Measurements from ENCODE around the gene CNTN5.

GRCh38 chr11:99277281-99277680 lies 256.5 kb downstream of the CNTN5 start:
- no peak for TF ChIP-seq POLR2A (IDR thresholded peaks at IDR 0.05; ENCODE audit: low read length)
- TF ChIP-seq GATA1 (IDR thresholded peaks at IDR 0.05; ENCODE audit: low read depth, low read length) = no peak
